ENCODE results near the gene SSH2.

DNA sequence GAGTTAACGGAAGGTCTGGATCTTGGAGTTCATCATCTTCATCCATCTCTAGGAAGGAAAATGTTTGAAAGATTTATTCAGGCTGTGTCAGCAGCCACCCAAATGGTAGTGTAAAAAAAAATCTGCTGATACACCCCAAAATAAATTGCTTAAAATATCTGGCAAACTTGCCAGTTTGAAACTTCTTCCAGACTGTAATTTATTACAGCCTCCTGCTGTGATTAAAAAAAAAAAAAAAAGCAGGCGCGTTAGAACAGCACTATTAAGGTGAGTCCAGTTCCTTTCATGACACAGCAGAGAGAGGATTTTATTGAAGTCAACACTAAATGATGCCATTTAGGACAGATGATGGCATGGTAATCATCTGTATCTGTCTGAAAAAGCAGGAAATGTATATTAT is 166.8 kb downstream of the SSH2 start:
- TF ChIP-seq EZH2 (IDR thresholded peaks at IDR 0.05; ENCODE audit: insufficient read depth, poor library complexity, severe bottlenecking) = no peak
- no peak for TF ChIP-seq EZH2phosphoT487 (IDR thresholded peaks at IDR 0.05; ENCODE audit: insufficient read depth, low read depth)

Measured in GM23248 (cell line).